ENCODE results near the gene PRKCH. TPM values are rescaled to one million over a fixed set of nuclear protein-coding genes. Genes with fewer than 3 reads are reported as not detected.

Gene PRKCH
- total and polyA plus RNA-seq, 2 experiments from 2014 or later: 2.4 to 3.5 TPM

GRCh38 chr14:61282746-61283145, 38.6 kb upstream of the PRKCH start:
- Histone ChIP-seq H3K27ac (no peak overlapping the region), H3K27me3 (replicated peaks; ENCODE audit: insufficient read depth) (no peaks in the 10 kb centered on the region), H3K36me3 (ENCODE audit: low read depth) (no peaks in the 10 kb centered on the region), H2AFZ (no peak overlapping the region), H3K9me3 (ENCODE audit: low read depth) (no peaks in the 10 kb centered on the region), H4K20me1 (ENCODE audit: insufficient read depth) (no peaks in the 10 kb centered on the region), H3K4me3 (no peak overlapping the region), H3K9ac (no peak overlapping the region), H3K4me1 (ENCODE audit: insufficient read depth) (peaks cover 20% of the 10 kb centered on the region), H3K4me2 (ENCODE audit: unreplicated experiment) (no peak overlapping the region), H3K9me2 (ENCODE audit: insufficient read depth) (no peaks in the 10 kb centered on the region), H3K79me2 (ENCODE audit: insufficient read depth) (no peaks in the 10 kb centered on the region), H3F3A (ENCODE audit: insufficient read depth) (peaks cover 25% of the 10 kb centered on the region)
- WGBS, 2 experiments (ENCODE audit: low coverage in 1 of 2, low lambda C conversion rate in 2 of 2, missing lambda C conversion rate in 2 of 2): 41 to 55% methylated on average over 2 of the region's 2 CpGs
- in situ Hi-C loops (cut with MboI): loop anchor here (25.0 kb wide), 1 partner anchor 945 kb away; no protein-coding TSS in a partner anchor
- peak; percentile 56 for DNase-seq
- TF ChIP-seq EZH2 (IDR thresholded peaks at IDR 0.05; ENCODE audit: insufficient read depth, poor library complexity, severe bottlenecking): no peak
- TF ChIP-seq EZH2phosphoT487 (IDR thresholded peaks at IDR 0.05; ENCODE audit: insufficient read depth, low read depth): no peak

- H3K9ac ChIP-seq: no peak overlapping the region
- no peak overlapping the region for H3K27ac ChIP-seq
- H3K9me2 ChIP-seq (ENCODE audit: insufficient read depth): no peaks in the 10 kb centered on the region
- H3K4me3 ChIP-seq: no peak overlapping the region
- no peak overlapping the region for H2AFZ ChIP-seq
- 95 to 96% methylated on average over 3 of the region's 3 CpGs for WGBS, 2 experiments (ENCODE audit: low coverage in 1 of 2, low lambda C conversion rate in 2 of 2, missing lambda C conversion rate in 2 of 2)
- H3K36me3 ChIP-seq (ENCODE audit: low read depth): no peaks in the 10 kb centered on the region
- no peaks in the 10 kb centered on the region for H3K27me3 ChIP-seq (replicated peaks; ENCODE audit: insufficient read depth)
- H4K20me1 ChIP-seq (ENCODE audit: insufficient read depth): no peaks in the 10 kb centered on the region
- peaks cover 20% of the 10 kb centered on the region for H3K4me1 ChIP-seq (ENCODE audit: insufficient read depth)
- TF ChIP-seq EZH2 (IDR thresholded peaks at IDR 0.05; ENCODE audit: insufficient read depth, poor library complexity, severe bottlenecking) (no peak), EZH2phosphoT487 (IDR thresholded peaks at IDR 0.05; ENCODE audit: insufficient read depth, low read depth) (no peak)
- no peaks in the 10 kb centered on the region for H3K79me2 ChIP-seq (ENCODE audit: insufficient read depth)
- in situ Hi-C loops (cut with MboI): loop anchor here (25.0 kb wide), 1 partner anchor 947 kb away; no protein-coding TSS in a partner anchor
- no peak for DNase-seq
- H3F3A ChIP-seq (ENCODE audit: insufficient read depth): peaks cover 25% of the 10 kb centered on the region
- H3K9me3 ChIP-seq (ENCODE audit: low read depth): no peaks in the 10 kb centered on the region
- no peak overlapping the region for H3K4me2 ChIP-seq (ENCODE audit: unreplicated experiment)
Measured at GRCh38 chr14:61284001-61284400, 37.4 kb upstream of the PRKCH start.

GRCh38 chr14:61285364-61285763, 36.0 kb upstream of the PRKCH start:
- Histone ChIP-seq H4K20me1 (ENCODE audit: insufficient read depth) (no peaks in the 10 kb centered on the region), H3K9me3 (ENCODE audit: low read depth) (no peaks in the 10 kb centered on the region), H3K9me2 (ENCODE audit: insufficient read depth) (no peaks in the 10 kb centered on the region), H3K4me3 (no peak overlapping the region), H3K79me2 (ENCODE audit: insufficient read depth) (no peaks in the 10 kb centered on the region), H2AFZ (peak overlapping the region; percentile 68), H3K9ac (no peak overlapping the region), H3K4me2 (ENCODE audit: unreplicated experiment) (no peak overlapping the region), H3K36me3 (ENCODE audit: low read depth) (no peaks in the 10 kb centered on the region), H3K4me1 (ENCODE audit: insufficient read depth) (peaks cover 20% of the 10 kb centered on the region), H3K27ac (no peak overlapping the region), H3F3A (ENCODE audit: insufficient read depth) (peaks cover 25% of the 10 kb centered on the region), H3K27me3 (replicated peaks; ENCODE audit: insufficient read depth) (no peaks in the 10 kb centered on the region)
- in situ Hi-C loops (cut with MboI): loop anchor here (25.0 kb wide), 1 partner anchor 948 kb away; no protein-coding TSS in a partner anchor
- peak; percentile 12 for DNase-seq
- no peak for TF ChIP-seq EZH2 (IDR thresholded peaks at IDR 0.05; ENCODE audit: insufficient read depth, poor library complexity, severe bottlenecking)
- no peak for TF ChIP-seq EZH2phosphoT487 (IDR thresholded peaks at IDR 0.05; ENCODE audit: insufficient read depth, low read depth)
- 63 to 65% methylated on average over 4 of the region's 4 CpGs for WGBS, 2 experiments (ENCODE audit: low coverage in 1 of 2, low lambda C conversion rate in 2 of 2, missing lambda C conversion rate in 2 of 2)

- H3F3A ChIP-seq (ENCODE audit: insufficient read depth): peaks cover 15% of the 10 kb centered on the region
- no peak overlapping the region for H2AFZ ChIP-seq
- H4K20me1 ChIP-seq (ENCODE audit: insufficient read depth): no peaks in the 10 kb centered on the region
- no peaks in the 10 kb centered on the region for H3K36me3 ChIP-seq (ENCODE audit: low read depth)
- WGBS, 2 experiments (ENCODE audit: low coverage in 1 of 2, low lambda C conversion rate in 2 of 2, missing lambda C conversion rate in 2 of 2): 48 to 55% methylated on average over 7 of the region's 7 CpGs
- TF ChIP-seq EZH2 (IDR thresholded peaks at IDR 0.05; ENCODE audit: insufficient read depth, poor library complexity, severe bottlenecking): no peak
- no peak for TF ChIP-seq EZH2phosphoT487 (IDR thresholded peaks at IDR 0.05; ENCODE audit: insufficient read depth, low read depth)
- in situ Hi-C loops (cut with MboI): loop anchor here (25.0 kb wide), 1 partner anchor 950 kb away; no protein-coding TSS in a partner anchor
- H3K27me3 ChIP-seq (replicated peaks; ENCODE audit: insufficient read depth): no peaks in the 10 kb centered on the region
- H3K79me2 ChIP-seq (ENCODE audit: insufficient read depth): no peaks in the 10 kb centered on the region
- H3K27ac ChIP-seq: no peak overlapping the region
- H3K4me2 ChIP-seq (ENCODE audit: unreplicated experiment): no peak overlapping the region
- H3K9me3 ChIP-seq (ENCODE audit: low read depth): no peaks in the 10 kb centered on the region
- H3K4me3 ChIP-seq: no peak overlapping the region
- peaks cover 12% of the 10 kb centered on the region for H3K4me1 ChIP-seq (ENCODE audit: insufficient read depth)
- no peak overlapping the region for H3K9ac ChIP-seq
- no peaks in the 10 kb centered on the region for H3K9me2 ChIP-seq (ENCODE audit: insufficient read depth)
- DNase-seq: peak; percentile 48
Measured at GRCh38 chr14:61287196-61287595, 34.2 kb upstream of the PRKCH start.

Data from GM23248 (cell line).